Hindlimb muscle (tissue), 1 donor: ENCODE results near the gene LRRC45. TPM values are rescaled to one million over a fixed set of nuclear protein-coding genes. Genes with fewer than 3 reads are reported as not detected.

Experiments
- DNase-seq: peaks from one replicate; pipeline ENCODE4 v3.0.0-alpha.2; 2013
- polyA plus RNA-seq: library from polyadenylated mRNA; unstranded; fragments of 120-200 nt; gene quantifications from one replicate; pipeline ENCODE4 v1.2.1, GENCODE V29; 2013; ENCODE audit not compliant: insufficient read length

The LRRC45 gene
- polyA plus RNA-seq, 1 donor: 10.6 TPM

DNA sequence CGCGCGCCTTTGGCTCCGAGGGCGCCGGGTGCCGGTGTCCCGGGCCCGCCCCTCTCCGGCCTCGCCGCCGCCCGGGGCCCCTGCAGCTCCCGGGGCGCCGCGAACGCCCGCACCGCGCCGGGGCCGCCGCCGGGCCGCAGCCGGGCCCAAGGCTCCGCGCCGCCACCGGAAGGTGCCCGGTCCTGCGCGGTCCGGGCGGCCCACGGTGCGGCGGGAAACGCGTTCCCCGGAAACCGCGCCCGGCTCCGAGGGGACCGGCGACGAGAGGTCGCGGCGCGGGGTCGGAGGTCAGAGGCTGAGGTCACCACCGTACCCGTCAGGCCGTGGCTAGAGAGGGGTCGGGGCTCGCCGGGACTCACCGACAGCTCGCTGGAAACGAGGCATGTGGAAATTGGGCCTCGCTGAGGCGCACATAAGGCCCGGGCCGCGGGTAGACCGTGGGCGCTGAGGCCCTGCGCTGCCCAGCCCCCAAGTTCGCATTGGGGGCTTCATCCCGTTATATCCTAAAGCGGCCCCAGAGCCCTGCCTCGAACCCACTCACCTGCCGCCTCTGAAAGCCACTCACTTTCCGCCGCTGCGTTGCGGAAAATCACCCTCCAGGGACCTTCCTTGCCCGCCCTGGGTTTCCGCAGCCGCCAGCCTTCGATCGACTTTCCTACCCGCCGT, 42.7 kb downstream of the LRRC45 start, which contains the start of gene DUS1L:
Gene DUS1L (minus strand): TSS at position 167 of the 666 bp plus-strand sequence. CDS start 745 bp downstream, outside the sequence.
- peak; percentile 73 for DNase-seq

DNA sequence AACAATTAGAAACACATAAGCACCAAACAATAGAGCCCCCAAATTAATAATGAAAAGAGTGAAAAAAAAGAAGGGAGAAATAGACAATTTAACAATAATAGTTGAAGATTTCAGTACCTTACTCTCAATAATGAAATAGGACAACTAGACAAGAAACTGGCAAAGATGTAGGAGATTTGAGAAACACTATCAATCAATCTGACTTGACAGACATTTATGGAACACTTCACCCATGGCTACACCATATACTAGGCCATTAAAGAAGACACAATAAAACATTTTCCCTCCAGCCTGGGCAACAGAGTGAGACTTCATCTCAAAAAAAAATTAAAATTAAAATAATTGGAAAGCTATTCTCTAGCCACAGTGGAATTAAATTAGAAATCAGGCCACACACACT, 47.5 kb downstream of the LRRC45 start:
- no peak for DNase-seq

DNA sequence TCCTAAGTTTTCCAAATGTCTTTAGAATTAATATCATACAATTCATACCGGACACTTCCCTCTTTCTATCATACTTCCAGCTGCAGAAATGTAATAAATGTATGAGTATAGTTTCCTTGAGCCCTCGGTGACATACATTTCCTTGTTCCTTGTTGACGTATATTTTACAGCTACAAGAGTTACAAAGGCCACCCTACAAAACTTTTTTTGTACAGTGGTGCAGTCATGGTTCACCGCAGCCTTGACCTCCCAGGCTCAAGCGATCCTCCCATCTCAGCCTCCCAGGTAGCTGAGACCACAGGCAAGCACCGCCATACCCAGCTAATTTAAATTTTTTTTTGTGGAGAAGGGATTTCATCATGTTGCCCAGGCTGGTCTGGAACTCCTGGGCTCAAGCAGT, 49.7 kb downstream of the LRRC45 start:
- no peak for DNase-seq

DNA sequence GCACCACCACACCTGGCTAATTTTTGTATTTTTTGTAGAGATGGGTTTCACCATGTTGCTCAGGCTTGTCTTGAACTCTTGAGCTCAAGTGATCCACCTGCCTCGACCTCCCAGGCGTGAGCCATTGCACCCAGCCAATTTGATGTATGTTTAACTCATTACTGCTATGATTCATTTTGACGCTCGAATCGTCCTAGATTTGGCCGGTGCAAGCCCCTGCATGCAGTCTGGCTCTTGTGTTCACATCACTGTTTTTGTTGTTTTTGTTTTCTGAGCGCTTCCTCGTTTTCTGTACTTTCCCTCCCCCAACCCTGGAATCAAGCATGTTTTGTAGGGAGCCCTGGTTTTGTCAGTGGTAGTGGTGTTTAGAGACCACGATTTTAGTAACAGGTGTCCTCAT, 50.3 kb downstream of the LRRC45 start:
- DNase-seq: no peak

DNA sequence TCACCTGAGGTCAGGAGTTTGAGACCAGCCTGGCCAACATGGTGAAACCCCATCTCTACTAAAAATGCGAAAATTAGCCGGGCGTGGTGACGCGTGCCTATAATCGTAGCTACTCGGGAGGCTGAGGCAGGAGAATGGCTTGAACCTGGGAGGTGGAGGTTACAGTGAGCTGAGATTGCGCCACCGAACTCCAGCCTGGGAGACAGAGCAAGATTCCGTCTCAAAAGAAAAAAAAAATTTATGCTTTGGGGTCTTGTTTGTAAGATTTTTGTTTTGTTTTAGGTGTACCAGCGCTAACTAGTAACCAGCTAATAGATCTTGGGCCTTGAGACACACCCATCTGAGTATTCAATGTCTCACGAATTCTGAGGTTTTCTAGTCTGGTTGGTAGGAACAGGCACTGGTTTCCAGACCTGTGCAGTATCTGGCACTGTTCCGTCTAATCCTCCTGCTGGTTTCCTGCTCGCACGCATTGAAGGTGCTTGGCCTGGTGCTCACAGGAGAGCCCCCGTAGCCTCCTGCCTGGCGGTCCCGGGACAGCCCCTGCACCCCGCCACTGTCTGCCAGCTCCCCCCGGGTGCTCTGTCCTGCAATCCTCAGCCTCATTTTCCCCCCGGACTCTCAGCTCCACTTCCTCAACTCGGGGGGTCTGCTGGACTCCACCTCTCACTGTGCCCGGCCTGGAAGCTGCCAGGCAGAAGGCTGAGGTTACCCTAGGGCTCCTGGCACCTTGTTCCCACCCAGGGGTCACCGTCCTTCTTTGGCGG, 53.1 kb downstream of the LRRC45 start:
- no peak for DNase-seq

DNA sequence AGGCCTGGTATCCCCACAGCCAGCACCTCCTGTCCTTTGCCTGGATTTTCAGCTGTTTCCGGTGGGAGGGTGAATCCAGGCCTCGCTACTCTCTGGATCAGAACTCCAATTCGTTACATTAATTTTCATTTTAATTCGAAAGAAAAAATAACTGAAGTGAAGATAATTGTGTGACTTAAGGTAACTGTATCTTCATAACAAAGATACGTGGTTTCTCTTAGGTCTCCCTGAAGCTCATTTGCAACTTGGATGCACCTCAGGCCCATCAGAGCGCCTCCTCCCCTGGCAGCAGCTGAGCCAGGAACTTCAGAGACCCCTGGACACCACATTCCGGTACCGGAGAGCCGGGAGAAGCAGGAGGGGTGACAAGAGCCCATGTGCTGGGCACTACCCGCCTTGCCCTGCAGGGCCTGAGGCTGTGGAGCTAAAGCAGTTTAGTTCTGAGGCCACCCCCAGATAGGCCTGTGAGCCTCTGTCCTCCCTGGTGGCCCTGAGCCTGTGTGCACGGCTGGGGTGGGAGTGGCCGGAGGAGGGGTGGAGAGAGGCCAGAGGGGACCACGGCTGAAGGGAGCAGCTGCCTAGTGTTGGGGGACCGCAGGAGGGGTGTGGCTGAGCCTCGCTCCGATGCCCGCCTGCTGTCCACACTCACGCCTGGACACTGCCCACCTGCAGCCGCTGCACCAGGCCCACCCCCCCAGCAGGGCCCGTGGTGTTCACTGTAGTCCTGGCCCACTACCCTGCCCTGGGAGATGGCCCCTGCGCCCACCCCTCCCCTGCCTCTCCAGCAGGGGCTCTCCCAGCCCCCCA, 53.9 kb downstream of the LRRC45 start:
- no peak for DNase-seq

DNA sequence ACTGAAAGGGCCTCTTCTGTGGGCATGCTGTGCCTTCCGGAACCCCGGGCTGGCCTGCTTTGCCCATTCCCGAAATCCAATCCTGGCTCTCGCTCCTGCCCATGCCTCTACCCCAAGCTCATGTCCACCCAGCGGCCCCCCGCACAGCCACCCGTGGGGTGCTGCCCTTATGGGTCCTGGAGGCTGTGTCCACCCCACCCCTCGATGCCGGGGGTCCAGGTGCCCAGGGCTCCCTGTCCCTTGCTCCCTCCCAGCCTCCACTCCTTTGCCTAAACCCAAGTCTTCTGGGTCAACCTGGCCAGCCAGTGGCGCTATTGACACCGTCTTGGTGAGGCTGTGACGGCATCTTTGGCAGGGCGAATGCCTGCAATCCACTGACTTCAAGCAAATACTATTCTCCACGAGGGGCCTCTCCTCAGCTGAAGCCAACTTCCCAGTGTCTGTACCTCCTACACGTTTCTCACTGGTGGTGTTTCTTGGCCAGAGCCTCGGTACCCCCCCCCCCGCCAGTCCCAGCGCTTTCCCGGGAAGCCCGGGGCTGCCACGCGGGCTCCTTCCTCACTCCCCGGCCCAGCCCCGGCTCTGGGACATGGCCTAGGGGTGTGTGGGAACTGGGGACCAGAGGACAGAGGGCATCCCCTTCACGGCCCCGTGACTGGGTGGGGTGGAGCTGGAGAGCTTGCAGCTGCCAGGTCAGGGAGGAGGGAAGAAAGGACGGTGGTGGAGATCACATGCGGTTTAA, 54.7 kb downstream of the LRRC45 start:
- peak; percentile 62 for DNase-seq

DNA sequence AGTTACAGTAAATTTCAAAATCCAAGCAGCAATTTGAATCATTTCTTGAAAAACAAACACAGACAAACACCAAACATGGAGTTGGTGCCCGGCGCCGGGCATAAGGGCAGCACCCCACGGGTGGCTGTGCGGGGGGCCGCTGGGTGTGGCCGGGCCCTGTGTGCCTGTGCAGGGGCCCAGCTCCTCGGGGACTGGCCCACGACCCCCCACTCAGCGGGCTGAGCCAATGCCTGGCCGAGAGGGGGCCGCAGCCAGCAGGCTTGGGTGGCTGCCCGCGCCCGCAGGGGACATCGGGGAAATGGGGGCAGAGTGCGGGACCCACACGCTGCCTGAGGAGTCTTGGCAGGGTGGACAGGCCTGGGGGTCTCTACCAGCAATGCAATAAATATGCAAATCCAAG, 55.3 kb downstream of the LRRC45 start:
- DNase-seq: no peak

DNA sequence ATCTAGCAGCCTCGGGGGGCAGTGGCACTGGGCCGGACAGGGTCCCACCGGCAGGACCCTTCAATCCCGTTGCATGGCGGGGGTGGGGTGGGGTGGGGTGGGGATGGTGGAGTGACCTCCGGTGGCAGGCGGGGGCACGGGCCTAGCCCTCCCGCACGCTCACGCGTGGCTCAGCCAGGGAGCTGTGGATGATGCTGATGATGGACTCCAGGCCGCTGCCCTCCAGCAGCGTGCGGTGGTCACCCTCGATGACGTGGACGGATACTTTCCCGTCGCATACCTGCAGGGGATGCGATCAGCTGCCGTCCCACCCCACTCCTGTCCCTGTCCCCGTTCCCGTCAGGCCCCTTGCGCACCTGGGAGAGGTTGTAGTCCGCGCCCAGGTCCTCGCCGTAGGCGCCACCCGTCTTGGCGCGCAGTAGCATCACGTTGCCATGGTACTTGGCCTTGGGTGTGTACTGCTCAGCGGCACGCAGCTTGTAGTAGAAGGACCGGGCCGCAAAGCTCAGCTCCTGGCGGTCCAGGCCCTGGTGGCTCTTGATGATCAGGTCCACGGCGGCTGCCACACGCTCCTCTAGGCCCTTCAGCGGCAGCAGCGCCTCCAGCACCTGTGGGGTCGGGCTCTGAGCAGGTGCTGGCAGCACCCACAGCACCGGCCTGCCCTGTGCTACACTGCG, 56.0 kb downstream of the LRRC45 start:
- no peak for DNase-seq

DNA sequence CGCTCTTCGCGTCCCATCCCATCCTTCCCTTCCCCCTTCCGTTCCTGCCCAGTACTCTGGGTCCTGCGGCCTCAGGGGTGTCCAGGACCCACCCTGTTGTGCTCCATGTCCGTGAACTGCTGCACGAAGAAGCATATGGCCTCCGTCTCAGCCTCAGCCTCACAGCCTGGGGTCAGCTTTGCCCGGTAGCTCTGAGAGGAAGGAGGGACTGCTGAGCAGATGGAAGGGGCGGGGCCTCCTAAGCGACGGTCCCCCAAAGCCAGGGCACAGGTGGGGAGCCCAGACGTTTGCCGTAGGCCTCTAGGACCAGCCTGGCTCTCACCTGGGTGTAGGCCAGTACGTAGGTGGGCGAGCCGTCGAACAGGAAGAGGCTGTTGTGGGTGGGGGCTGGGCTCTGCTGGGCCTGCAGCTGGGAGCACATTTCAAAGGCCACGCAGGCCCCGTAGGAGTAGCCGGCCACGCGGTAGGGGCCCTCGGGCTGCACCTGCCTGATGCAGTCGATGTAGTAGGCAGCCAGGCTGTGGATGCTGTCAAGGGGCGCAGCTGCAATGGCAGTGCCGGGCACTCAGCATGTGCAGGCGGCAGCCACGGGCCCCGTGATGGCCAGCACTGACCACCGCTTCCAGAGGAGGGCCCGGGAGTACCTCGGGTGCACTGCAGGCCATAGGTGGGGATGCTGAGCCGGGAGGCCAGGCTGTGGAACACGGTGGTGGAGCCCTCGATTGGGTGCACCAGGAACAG, 57.1 kb downstream of the LRRC45 start:
- DNase-seq: no peak

Other genes starting within 250 kb of the LRRC45 start
- not detected for gene GCGR, start 219.2 kb upstream of the LRRC45 start, polyA plus RNA-seq
- gene MCRIP1, start 190.0 kb upstream of the LRRC45 start, polyA plus RNA-seq: 135 TPM
- gene PPP1R27, start 188.3 kb upstream of the LRRC45 start, polyA plus RNA-seq: 52.6 TPM
- 366 TPM for gene P4HB, start 162.8 kb upstream of the LRRC45 start, polyA plus RNA-seq
- gene ARHGDIA, start 152.0 kb upstream of the LRRC45 start, polyA plus RNA-seq: 166 TPM
- gene ALYREF, start 131.7 kb upstream of the LRRC45 start, polyA plus RNA-seq: 57.6 TPM
- 116 TPM for gene ANAPC11, start 131.6 kb upstream of the LRRC45 start, polyA plus RNA-seq
- 0.96 TPM for gene NPB, start 121.1 kb upstream of the LRRC45 start, polyA plus RNA-seq
- 11.5 TPM for gene PCYT2, start 111.9 kb upstream of the LRRC45 start, polyA plus RNA-seq
- gene SIRT7, start 105.1 kb upstream of the LRRC45 start, polyA plus RNA-seq: 9.3 TPM
- 16.3 TPM for gene MAFG, start 95.6 kb upstream of the LRRC45 start, polyA plus RNA-seq
- gene PYCR1, start 86.0 kb upstream of the LRRC45 start, polyA plus RNA-seq: 56.7 TPM
- 25.0 TPM for gene MYADML2, start 76.1 kb upstream of the LRRC45 start, polyA plus RNA-seq
- gene NOTUM, start 62.1 kb upstream of the LRRC45 start, polyA plus RNA-seq: 4.4 TPM
- gene ASPSCR1, start 45.7 kb upstream of the LRRC45 start, polyA plus RNA-seq: 30.0 TPM
- 36.0 TPM for gene CENPX, start 427 bp upstream of the LRRC45 start, polyA plus RNA-seq
- gene RAC3, start 8.4 kb downstream of the LRRC45 start, polyA plus RNA-seq: 7.1 TPM
- 31.5 TPM for gene DCXR, start 14.4 kb downstream of the LRRC45 start, polyA plus RNA-seq
- gene RFNG, start 28.5 kb downstream of the LRRC45 start, polyA plus RNA-seq: 34.8 TPM
- 84.4 TPM for gene GPS1, start 28.6 kb downstream of the LRRC45 start, polyA plus RNA-seq
- gene DUS1L, start 42.5 kb downstream of the LRRC45 start, polyA plus RNA-seq: 63.4 TPM
- gene FASN, start 74.9 kb downstream of the LRRC45 start, polyA plus RNA-seq: 34.7 TPM
- 29.9 TPM for gene CCDC57, start 189.5 kb downstream of the LRRC45 start, polyA plus RNA-seq
- gene SLC16A3, start 205.7 kb downstream of the LRRC45 start, polyA plus RNA-seq: 34.8 TPM